Common myeloid progenitor, CD34-positive (primary cell): ENCODE results near the gene CYRIA.

ENCODE experiments used
- CTCF ChIA-PET: fragments of 350-600 bp; sonication (Branson Sonifier 250); formaldehyde crosslinking; loops from one replicate; lab custom pipeline; 2021; ENCODE audit warnings: antibody characterized with exemption; lab: Charles Lee
- POLR2A ChIA-PET: fragments of 350-600 bp; sonication (Branson Sonifier 250); formaldehyde crosslinking; loops from one replicate; lab custom pipeline; 2021; ENCODE audit warnings: antibody characterized with exemption; lab: Charles Lee
- DNase-seq, 3 donors: peaks; one replicate each; pipeline versions ENCODE4 v3.0.0 to v3.0.0-alpha.2; 2013
- H3K27ac ChIP-seq, 2 experiments: 1 replicate in 1 of 2; 2 replicates in 1 of 2; pipeline ENCODE4 v1.7.0; 2013; ENCODE audit warnings: inconsistent platforms in 2 of 2, low read length in 2 of 2, mild to moderate bottlenecking in 2 of 2, low read depth in 1 of 2, moderate library complexity in 1 of 2; ENCODE audit not compliant: severe bottlenecking in 2 of 2, insufficient read depth in 1 of 2, poor library complexity in 1 of 2
- H3K27me3 ChIP-seq, 5 experiments: replicated peaks in 2 of 5; 1 replicate in 3 of 5; 2 replicates in 2 of 5; pipeline versions ENCODE4 v1.6.1 to v1.7.0; 2013; ENCODE audit warnings: low read length in 4 of 5, mild to moderate bottlenecking in 2 of 5, moderate library complexity in 2 of 5, inconsistent platforms in 1 of 5; ENCODE audit not compliant: insufficient read depth in 5 of 5, control insufficient read depth in 4 of 5
- H3K36me3 ChIP-seq, 4 experiments: 1 replicate in 2 of 4; 2 replicates in 2 of 4; pipeline versions ENCODE4 v1.6.1 to v1.7.0; 2013; ENCODE audit warnings: low read length in 3 of 4, control low read depth in 1 of 4, mild to moderate bottlenecking in 1 of 4; ENCODE audit not compliant: control insufficient read depth in 4 of 4, insufficient read depth in 4 of 4
- H3K4me1 ChIP-seq, 4 experiments: 1 replicate in 3 of 4; 2 replicates in 1 of 4; pipeline versions ENCODE4 v1.6.1 to v1.7.1; 2013; ENCODE audit warnings: low read length in 3 of 4, mild to moderate bottlenecking in 3 of 4, control low read depth in 1 of 4, inconsistent platforms in 1 of 4, moderate library complexity in 1 of 4; ENCODE audit not compliant: control insufficient read depth in 4 of 4, insufficient read depth in 4 of 4; ENCODE audit errors: control extremely low read depth in 1 of 4
- H3K4me3 ChIP-seq, 7 experiments: 1 replicate in 4 of 7; 2 replicates in 3 of 7; pipeline versions ENCODE4 v1.5.1 to v1.7.0; 2013; ENCODE audit warnings: mild to moderate bottlenecking in 7 of 7, low read length in 6 of 7, moderate library complexity in 6 of 7, inconsistent platforms in 2 of 7, low read depth in 2 of 7, control low read depth in 1 of 7; ENCODE audit not compliant: insufficient read depth in 4 of 7, control insufficient read depth in 1 of 7; ENCODE audit errors: extremely low read depth in 1 of 7
- H3K9me3 ChIP-seq, 5 experiments: 1 replicate in 4 of 5; 2 replicates in 1 of 5; pipeline versions ENCODE4 v1.6.1 to v1.7.1; 2013; ENCODE audit warnings: low read length in 4 of 5, mild to moderate bottlenecking in 2 of 5, inconsistent platforms in 1 of 5, low read depth in 1 of 5, moderate library complexity in 1 of 5; ENCODE audit not compliant: control insufficient read depth in 4 of 5, insufficient read depth in 2 of 5; ENCODE audit errors: control extremely low read depth in 1 of 5
- WGBS: methylation state at CpG from one replicate; pipeline ENCODE4 v1.1.5; 2013; ENCODE audit not compliant: insufficient coverage; 5-methylcytosine and 5-hydroxymethylcytosine counted together

Gene CYRIA

DNA sequence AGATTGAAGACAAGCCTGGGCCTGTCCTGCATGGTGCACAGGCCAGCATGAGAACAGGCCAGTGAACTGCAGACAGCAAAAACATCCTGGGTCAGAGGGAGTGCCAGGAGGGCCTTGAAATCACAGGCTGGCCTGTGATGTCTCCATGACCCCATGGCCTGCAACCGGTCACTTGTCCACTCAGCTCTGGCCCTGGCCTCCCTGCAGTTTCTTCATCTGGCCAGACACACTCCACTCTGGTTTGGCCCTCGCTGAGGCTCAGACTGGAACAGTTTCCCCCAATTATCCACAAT, 12.6 kb downstream of the CYRIA start:
- no peaks in the 10 kb centered on the region for H3K27me3 ChIP-seq
- H3K36me3 ChIP-seq = no peaks in the 10 kb centered on the region
- H3K9me3 ChIP-seq = no peaks in the 10 kb centered on the region
- 100% methylated on average over 2 of the region's 2 CpGs for WGBS
- no peak overlapping the region for H3K27ac ChIP-seq
- ChIA-PET CTCF (interaction anchor here (1.2 to 1.7 kb wide), 3 partner anchors 8 to 22 kb away, joined by 4 to 6 read pairs (median 4); no protein-coding TSS in a partner anchor), POLR2A (no interaction called here)
- H3K4me1 ChIP-seq = peaks cover 6 to 56% (median 15%) of the 10 kb centered on the region in 4 experiments
- DNase-seq = no peak
- H3K4me3 ChIP-seq = no peak overlapping the region

DNA sequence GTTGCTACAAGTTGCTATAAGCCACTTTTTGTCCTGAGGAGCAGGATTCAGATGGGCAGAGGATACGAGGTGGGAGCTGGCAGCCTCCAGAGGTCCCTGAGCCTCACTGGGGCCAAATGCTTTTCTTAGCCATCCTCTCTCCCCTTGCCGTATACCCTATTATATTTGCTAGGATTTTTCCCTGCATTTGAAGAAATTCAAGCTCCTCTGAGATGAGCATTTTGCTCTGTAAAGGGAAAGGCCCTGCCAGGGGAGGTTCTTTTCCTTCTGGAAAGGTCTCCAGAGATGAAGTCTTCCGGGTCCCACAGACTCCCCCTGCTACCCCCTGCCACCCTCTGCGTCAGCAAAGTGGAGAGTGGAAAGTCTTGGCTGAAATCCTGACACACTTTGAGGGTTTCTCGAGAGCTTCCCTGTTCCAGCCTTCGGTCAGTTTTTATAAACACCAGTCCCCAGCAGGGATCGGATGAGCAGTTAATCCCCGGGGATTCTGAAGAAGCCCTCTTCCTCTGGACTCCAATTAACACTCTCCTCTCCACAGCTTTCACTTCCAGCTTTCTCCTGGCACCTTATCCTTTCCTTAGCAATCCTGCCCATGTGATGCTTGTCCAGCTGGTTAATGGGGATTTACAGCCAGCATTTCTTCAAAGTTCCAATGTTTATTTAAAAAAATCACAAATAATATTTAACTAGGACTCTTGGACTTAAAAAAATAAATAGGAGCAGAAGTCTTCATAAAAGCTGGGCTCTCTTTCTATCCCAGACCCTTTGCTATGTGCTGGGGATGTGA, 13.1 kb downstream of the CYRIA start:
- Histone ChIP-seq H3K4me3 (no peak overlapping the region), H3K27me3 (no peaks in the 10 kb centered on the region), H3K36me3 (no peaks in the 10 kb centered on the region), H3K4me1 (peaks cover 6 to 52% (median 13%) of the 10 kb centered on the region in 4 experiments), H3K9me3 (no peaks in the 10 kb centered on the region), H3K27ac (no peak overlapping the region)
- ChIA-PET POLR2A (no interaction called here), CTCF (interaction anchor here (0.6 to 1.4 kb wide), 5 partner anchors 9 to 1020 kb away, joined by 3 to 6 read pairs (median 3); no protein-coding TSS in a partner anchor)
- no peak for DNase-seq
- 90% methylated on average over 7 of the region's 8 CpGs for WGBS

DNA sequence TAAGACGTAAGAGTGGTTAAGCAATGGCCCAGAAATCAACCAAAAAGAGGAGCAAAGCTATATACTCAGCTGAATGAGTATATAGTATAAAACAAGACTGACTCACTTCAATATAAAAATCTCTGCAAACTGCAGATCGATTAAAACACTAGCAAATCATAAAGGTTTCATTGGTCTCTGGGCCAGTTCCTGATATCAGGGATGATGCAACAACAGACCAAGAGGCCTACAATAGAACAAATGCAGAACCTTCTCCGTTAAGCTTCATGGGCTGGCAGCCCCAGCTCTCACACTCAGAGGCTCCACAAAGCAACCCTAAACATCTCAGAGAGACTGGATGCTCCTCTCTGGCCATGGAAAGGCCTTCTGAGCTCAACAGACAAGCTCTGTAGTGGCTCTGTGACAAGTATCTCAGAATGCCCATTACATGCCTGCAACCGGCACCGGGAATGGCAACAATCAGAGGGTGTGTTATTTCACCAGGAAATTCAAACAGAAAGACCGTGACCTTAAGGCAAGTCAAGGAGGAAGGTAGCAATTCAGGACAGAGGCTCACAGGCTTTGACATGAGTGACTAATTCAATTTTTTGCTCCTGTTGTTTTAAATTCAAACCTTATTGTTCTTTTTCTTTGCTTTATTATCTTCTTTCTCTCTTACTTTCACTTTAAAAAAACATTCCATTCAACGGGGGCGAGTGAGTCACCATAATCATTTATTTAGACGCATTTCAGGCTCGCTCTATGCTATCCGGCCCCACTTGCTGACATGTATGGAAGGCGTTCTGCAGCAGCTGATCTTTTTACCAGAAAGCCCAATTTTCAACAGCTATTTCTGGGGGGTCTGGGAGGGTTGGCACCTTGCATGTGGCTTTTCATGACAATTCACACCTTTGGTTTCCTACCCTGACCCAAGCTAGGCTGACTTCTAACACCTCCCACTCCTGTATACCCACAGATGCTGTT, 15.1 kb downstream of the CYRIA start:
- no peak overlapping the region for H3K4me3 ChIP-seq

DNA sequence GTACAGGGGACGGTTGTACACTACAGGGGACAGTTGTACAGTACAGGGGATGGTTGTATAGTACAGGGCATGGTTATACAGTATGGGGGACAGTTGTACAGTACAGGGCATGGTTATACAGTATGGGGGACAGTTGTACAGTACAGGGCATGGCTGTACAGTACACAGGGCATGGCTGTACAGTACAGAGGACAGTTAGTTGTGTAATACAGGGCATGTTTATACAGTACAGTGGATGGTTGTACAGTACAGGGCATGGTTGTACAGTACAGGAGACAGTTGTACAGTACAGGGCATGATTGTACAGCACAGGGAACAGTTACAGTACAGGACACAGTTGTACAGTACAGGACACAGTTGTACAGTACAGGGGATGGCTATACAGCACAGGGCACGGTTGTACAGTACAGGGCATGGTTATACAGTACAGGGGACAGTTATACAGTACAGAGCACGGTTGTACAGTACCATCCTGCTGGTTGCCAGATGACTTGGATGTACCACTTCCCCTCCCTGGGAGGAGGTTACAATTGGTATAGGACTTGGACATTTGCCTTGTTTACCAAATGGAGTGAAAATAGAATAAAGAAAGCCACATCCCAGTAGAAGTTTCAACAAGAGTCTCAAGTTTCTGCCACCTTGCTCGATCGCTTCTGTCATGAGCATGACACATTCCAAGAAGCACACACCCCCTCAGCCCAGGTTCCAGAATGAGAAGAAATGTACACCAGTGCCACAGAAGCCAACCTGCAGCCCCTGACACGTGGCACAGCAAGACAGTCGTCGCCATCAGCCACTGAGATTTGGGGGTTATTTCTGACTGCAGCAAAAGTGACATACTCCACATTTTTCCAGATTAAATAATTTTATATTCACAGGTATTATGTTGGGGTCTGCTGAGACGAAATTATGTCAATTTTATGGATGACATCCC, 16.0 kb downstream of the CYRIA start:
- Histone ChIP-seq H3K27me3 (no peaks in the 10 kb centered on the region), H3K4me1 (peaks cover 6 to 31% (median 7%) of the 10 kb centered on the region in 4 experiments), H3K27ac (no peak overlapping the region), H3K36me3 (peaks cover 0 to 2% (median 0%) of the 10 kb centered on the region in 4 experiments), H3K4me3 (no peak overlapping the region), H3K9me3 (no peaks in the 10 kb centered on the region)
- WGBS = 96% methylated on average over 5 of the region's 9 CpGs
- no peak for DNase-seq
- CTCF ChIA-PET = interaction anchor here (0.6 kb wide), 1 partner anchor 10 kb away, joined by 3 read pairs; no protein-coding TSS in a partner anchor
- POLR2A ChIA-PET = no interaction called here

More for the DNA sequence above, 15.1 kb downstream of the CYRIA start:
- no peak for DNase-seq
- Histone ChIP-seq H3K9me3 (no peaks in the 10 kb centered on the region), H3K27ac (no peak overlapping the region), H3K4me1 (peaks cover 6 to 41% (median 9%) of the 10 kb centered on the region in 4 experiments), H3K36me3 (peaks cover 0 to 2% (median 0%) of the 10 kb centered on the region in 4 experiments), H3K27me3 (no peaks in the 10 kb centered on the region)
- ChIA-PET POLR2A (no interaction called here), CTCF (interaction anchor here (0.6 to 1.2 kb wide), 4 partner anchors 9 to 24 kb away, joined by 3 to 4 read pairs (median 3); no protein-coding TSS in a partner anchor)
- 96% methylated on average over 11 of the region's 12 CpGs for WGBS

DNA sequence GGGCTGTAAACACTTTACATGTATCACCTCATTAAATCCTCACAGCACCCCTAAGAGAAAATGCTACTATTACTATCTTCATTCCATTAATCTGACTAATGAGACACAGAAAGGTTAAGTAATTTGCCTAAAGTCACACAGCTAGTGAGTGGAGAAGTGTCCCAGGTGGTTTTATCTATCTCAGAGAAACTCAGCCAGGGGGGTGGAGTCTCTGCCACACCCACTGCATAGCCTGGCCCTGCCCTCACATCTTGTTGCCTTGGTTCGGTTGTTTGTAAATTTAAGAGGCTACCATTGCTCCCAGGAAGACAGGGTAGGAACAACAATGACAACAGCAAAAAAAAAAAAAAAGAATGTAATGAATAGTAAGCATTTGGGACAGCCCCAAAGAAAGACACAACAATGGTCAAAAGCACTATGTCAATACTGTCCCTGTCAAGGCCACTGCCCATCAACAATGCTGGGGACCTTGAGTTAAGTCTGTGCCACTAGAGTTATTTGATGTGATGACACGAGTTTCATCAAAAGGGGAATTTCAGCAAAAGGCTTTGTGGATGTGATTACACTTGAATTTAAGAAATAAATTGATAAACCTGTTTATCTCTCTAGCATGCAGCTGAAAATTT, 17.5 kb downstream of the CYRIA start:
- no peak for DNase-seq
- Histone ChIP-seq H3K27ac (no peak overlapping the region), H3K9me3 (no peaks in the 10 kb centered on the region), H3K4me3 (no peak overlapping the region), H3K27me3 (no peaks in the 10 kb centered on the region), H3K4me1 (peaks cover 0 to 17% (median 0%) of the 10 kb centered on the region in 4 experiments), H3K36me3 (peaks cover 0 to 2% (median 0%) of the 10 kb centered on the region in 4 experiments)
- ChIA-PET POLR2A (no interaction called here), CTCF (no interaction called here)
- WGBS = 100% methylated on average over 1 of the region's 2 CpGs
